Subcutaneous adipose tissue (tissue), 4 donors: ENCODE results near the gene CDR2. TPM values are rescaled to one million over a fixed set of nuclear protein-coding genes. Genes with fewer than 3 reads are reported as not detected.

Experiments
- CTCF ChIP-seq: fragments of 450-650 bp; IDR thresholded peaks from one replicate; pipeline ENCODE4 v1.5.1; 2016; ENCODE audit warnings: low read depth, mild to moderate bottlenecking, control low read depth, antibody characterized with exemption, moderate library complexity
- total RNA-seq, 4 donors: library from RNA; depleted of rRNA; stranded (reverse); fragments of >200 nt; gene quantifications; one replicate each; pipeline ENCODE4 v1.1.0, GENCODE V29; 2016

Gene CDR2
- total RNA-seq, 4 donors from 2014 or later = 15.0 to 28.2 (median 16.0) TPM

DNA sequence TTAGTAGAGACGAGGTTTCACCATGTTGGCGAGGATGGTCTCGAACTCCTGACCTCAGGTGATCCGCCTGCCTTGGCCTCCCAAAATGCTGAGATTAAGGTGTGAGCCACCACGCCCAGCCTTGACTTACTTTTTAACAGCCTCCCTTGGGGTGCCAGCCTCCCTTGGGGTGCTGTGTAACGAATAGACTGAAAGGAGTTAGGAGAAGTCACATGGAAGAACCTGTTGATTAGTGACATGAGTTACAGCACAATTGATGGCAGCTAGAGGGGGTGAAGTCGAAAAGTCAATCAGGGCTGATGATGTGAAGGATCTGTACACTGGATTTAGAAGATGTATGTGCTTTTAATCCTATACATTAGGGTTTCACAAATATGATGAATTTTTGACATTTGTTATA, 39.4 kb upstream of the CDR2 start:
- no peak for TF ChIP-seq CTCF

DNA sequence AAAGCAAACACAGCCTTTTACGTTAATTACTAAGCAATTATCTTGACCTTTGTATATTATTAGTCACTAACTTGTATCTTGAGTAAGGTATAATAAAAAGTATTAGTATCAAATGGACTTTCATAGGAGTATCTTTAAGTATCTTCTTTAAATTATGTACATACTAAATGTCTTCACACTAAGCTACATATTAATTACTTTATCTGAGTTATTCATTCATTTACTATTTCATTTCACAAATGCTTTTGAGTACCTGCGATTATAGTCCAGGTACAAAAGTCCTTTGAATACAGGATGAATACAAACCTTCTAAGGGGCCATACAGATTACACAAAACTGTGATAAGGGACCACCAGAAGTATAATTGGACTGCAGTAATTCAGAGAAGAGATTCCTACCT, 33.1 kb upstream of the CDR2 start:
- no peak for TF ChIP-seq CTCF

DNA sequence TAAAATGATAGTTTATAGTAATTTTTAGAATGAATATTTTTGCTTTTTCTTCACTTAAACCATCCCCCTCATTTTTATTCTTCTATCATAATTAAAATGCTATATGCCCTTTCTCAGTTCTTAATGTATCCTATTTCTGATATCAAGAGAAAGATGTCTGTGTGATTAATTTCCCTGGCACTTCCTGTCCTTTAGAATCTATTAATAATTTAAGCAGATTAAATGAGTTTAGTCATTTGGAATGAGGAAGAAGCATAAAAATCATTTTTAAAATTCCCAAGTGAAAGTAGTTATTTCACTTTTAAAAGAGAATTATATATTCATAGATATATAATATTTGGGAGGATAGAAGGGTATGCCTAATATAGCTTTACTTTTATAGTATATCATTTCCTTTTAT, 27.8 kb upstream of the CDR2 start:
- TF ChIP-seq CTCF = no peak

- no peak for TF ChIP-seq CTCF
Observed at GRCh38 chr16:22400900-22401299, 26.5 kb upstream of the CDR2 start.

DNA sequence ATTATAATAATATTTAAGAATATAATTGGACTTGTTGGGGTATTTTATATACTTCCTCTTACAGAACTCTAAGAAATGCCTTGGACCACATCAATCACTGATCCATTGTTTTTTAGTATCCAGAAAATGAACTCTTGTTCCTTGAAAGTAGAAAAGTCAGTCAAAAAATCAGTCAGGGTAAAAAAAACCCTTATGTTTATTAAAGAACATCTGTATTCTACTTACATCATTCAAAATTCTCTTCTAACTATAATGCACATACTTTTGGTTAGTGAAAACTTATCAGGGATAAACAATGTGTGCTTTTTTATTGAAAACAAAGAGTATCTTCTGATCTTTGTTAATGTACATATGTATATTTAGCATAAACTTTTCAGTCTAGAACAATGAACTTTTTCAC, 23.5 kb upstream of the CDR2 start:
- no peak for TF ChIP-seq CTCF

- no peak for TF ChIP-seq CTCF
Observed at GRCh38 chr16:22397464-22397863, 23.0 kb upstream of the CDR2 start.

DNA sequence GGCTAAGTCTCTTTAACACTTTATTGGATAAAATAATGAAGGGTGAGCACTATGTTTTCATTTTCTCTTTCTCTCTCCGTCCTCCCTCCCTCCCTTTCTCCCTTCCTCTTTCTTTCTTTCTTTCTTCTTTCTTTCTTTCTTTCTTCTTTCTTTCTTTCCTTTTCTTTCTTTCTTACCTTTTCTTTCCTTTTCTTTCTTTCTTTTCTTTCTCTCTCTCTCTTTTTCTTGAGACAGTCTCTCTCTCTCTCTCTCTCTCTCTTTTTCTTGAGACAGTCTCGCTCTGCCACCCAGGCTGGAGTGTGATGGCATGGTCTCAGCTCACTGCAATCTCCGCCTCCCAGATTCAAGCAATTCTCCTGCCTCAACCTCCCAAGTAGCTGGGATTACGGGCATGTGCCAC, 21.5 kb upstream of the CDR2 start:
- TF ChIP-seq CTCF = no peak

DNA sequence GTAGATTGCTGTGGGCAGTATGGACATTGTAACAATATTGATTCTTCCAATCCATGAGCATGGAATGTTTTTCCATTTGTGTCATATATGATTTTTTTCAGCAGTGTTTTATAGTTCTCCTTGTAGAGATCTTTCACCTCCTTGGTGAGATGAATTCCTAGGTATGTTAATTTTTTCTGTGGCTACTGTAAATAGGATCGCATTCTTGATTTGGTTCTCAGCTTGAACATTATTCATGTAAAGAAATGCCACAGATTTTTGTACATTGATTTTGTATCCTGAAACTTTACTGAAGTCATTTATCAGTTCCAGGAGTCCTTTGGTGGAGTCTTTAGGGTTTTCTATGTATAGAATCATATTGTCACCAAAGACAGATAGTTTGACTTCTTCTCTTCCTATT, 19.7 kb upstream of the CDR2 start:
- no peak for TF ChIP-seq CTCF
